ENCODE measurements around the gene PHIP. TPM values are rescaled to one million over a fixed set of nuclear protein-coding genes. Genes with fewer than 3 reads are reported as not detected.

PHIP gene
- total RNA-seq, 1 donor from 2014 or later, result 35.2 TPM

DNA sequence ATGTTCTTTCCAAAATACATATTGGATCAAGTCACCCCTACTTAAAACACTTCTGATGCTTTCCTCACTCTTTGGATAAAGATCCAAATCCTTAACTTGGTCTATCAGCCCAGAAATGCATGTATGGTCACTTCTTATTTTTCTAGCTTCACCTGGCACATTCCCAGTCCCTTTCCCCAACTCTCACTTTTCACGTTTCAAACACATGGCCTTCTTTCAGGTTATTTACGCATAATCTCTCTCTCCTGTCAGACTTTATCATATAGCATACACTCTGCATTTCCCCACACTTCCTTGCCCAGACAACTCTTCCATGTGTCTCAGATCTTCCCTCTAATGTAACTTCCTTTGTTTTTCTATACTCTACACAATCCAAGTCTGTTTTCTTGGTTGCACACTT is 12.8 kb downstream of the PHIP start:
- intact Hi-C loops (cut with micrococcal nuclease), result no loop called here
- H3K4me1 Mint-ChIP-seq (ENCODE audit: low read depth), result peaks cover 9% of the 10 kb centered on the region

DNA sequence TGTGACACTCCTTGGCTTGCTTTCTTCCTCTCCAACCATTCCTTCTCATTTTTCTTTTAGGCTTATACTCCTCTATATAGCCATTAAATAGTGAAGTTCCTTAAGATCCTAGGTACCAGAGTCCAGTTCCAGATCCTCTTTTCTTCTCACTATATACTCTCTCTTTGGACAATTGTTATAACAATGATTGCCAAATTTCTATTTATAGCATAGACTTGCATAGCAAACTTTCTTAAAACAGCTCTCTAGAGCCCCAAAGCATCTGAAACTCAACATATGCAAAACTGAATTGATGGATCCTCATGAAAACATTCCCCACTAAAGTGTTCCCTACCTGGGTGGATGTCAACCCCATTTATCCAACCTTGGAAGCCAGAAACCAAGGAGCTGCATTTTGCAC is 13.4 kb downstream of the PHIP start:
- DNase-seq (ENCODE audit: low spot score), result no peak
- H3K9me3 Mint-ChIP-seq, result no peaks in the 10 kb centered on the region
- no peaks in the 10 kb centered on the region for H3K27me3 Mint-ChIP-seq (ENCODE audit: low read depth)
- no peak overlapping the region for H3K4me3 Mint-ChIP-seq (ENCODE audit: low read depth)
- peaks cover 21% of the 10 kb centered on the region for H3K36me3 Mint-ChIP-seq (ENCODE audit: low read depth)
- peaks cover 9% of the 10 kb centered on the region for H3K4me1 Mint-ChIP-seq (ENCODE audit: low read depth)
- intact Hi-C loops (cut with micrococcal nuclease), result no loop called here
- H3K27ac Mint-ChIP-seq, result no peak overlapping the region

More for the DNA sequence above, 12.8 kb downstream of the PHIP start:
- no peaks in the 10 kb centered on the region for H3K27me3 Mint-ChIP-seq (ENCODE audit: low read depth)
- no peak for DNase-seq (ENCODE audit: low spot score)
- no peaks in the 10 kb centered on the region for H3K9me3 Mint-ChIP-seq
- H3K36me3 Mint-ChIP-seq (ENCODE audit: low read depth), result peaks cover 16% of the 10 kb centered on the region
- no peak overlapping the region for H3K4me3 Mint-ChIP-seq (ENCODE audit: low read depth)
- no peak overlapping the region for H3K27ac Mint-ChIP-seq

GRCh38 chr6:79062708-79063107 is 15.3 kb downstream of the PHIP start:
- no peaks in the 10 kb centered on the region for H3K9me3 Mint-ChIP-seq
- no peak overlapping the region for H3K4me3 Mint-ChIP-seq (ENCODE audit: low read depth)
- intact Hi-C loops (cut with micrococcal nuclease), result no loop called here
- DNase-seq (ENCODE audit: low spot score), result no peak
- H3K4me1 Mint-ChIP-seq (ENCODE audit: low read depth), result peaks cover 13% of the 10 kb centered on the region
- H3K36me3 Mint-ChIP-seq (ENCODE audit: low read depth), result peaks cover 30% of the 10 kb centered on the region
- H3K27me3 Mint-ChIP-seq (ENCODE audit: low read depth), result no peaks in the 10 kb centered on the region
- H3K27ac Mint-ChIP-seq, result no peak overlapping the region

DNA sequence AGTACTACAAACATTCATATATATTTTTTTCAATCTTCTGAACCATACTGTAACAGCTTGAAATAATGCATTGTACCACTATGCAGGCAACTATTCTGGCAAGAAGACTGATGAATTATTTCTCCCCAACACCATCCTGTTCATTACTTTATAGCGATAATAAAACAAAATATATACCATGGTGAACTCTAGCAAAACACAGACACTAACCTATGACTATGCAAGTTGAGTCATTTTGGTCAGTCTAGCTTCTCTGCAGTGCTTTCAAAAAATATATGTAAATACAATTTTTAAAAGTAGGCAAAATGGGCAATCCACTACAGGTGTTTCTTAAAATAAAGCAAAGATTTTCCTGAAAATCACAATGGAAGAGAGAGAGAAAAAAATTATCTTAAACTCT is 20.3 kb downstream of the PHIP start:
- intact Hi-C loops (cut with micrococcal nuclease), result no loop called here
- H3K4me3 Mint-ChIP-seq (ENCODE audit: low read depth), result no peak overlapping the region
- peaks cover 68% of the 10 kb centered on the region for H3K36me3 Mint-ChIP-seq (ENCODE audit: low read depth)
- DNase-seq (ENCODE audit: low spot score), result no peak
- H3K4me1 Mint-ChIP-seq (ENCODE audit: low read depth), result peaks cover 19% of the 10 kb centered on the region
- no peak overlapping the region for H3K27ac Mint-ChIP-seq
- H3K9me3 Mint-ChIP-seq, result peaks cover 1% of the 10 kb centered on the region
- no peaks in the 10 kb centered on the region for H3K27me3 Mint-ChIP-seq (ENCODE audit: low read depth)

DNA sequence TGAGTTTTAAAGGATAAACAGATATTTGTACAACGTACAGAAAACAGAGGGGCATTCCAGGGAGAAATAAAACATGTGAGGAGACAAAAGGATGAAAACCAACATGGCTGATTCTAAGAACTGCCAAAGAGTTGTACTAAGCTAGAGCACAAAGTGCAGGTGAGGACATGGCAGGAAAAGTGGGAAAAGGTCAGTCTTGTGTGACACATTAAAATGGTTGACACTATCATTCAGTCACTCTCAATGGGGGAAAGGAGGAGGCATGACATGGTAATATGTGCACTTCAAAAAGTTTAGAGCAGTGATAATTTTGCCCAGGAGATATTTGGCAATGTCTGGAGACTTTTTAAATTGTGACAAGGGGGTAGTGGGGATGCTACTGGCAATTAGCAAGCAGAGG is 21.8 kb downstream of the PHIP start:
- H3K36me3 Mint-ChIP-seq (ENCODE audit: low read depth), result peaks cover 82% of the 10 kb centered on the region
- no peak overlapping the region for H3K27ac Mint-ChIP-seq
- intact Hi-C loops (cut with micrococcal nuclease), result no loop called here

GRCh38 chr6:79048611-79049010 is 29.4 kb downstream of the PHIP start:
- peaks cover 11% of the 10 kb centered on the region for H3K9me3 Mint-ChIP-seq
- H3K27me3 Mint-ChIP-seq (ENCODE audit: low read depth), result no peaks in the 10 kb centered on the region
- DNase-seq (ENCODE audit: low spot score), result no peak
- no peak overlapping the region for H3K4me3 Mint-ChIP-seq (ENCODE audit: low read depth)
- intact Hi-C loops (cut with micrococcal nuclease), result no loop called here
- H3K4me1 Mint-ChIP-seq (ENCODE audit: low read depth), result peaks cover 9% of the 10 kb centered on the region
- H3K36me3 Mint-ChIP-seq (ENCODE audit: low read depth), result peaks cover 70% of the 10 kb centered on the region
- no peak overlapping the region for H3K27ac Mint-ChIP-seq

More for the DNA sequence above, 21.8 kb downstream of the PHIP start:
- no peaks in the 10 kb centered on the region for H3K27me3 Mint-ChIP-seq (ENCODE audit: low read depth)
- DNase-seq (ENCODE audit: low spot score), result no peak
- H3K4me3 Mint-ChIP-seq (ENCODE audit: low read depth), result no peak overlapping the region
- H3K4me1 Mint-ChIP-seq (ENCODE audit: low read depth), result peaks cover 19% of the 10 kb centered on the region
- H3K9me3 Mint-ChIP-seq, result peaks cover 11% of the 10 kb centered on the region

DNA sequence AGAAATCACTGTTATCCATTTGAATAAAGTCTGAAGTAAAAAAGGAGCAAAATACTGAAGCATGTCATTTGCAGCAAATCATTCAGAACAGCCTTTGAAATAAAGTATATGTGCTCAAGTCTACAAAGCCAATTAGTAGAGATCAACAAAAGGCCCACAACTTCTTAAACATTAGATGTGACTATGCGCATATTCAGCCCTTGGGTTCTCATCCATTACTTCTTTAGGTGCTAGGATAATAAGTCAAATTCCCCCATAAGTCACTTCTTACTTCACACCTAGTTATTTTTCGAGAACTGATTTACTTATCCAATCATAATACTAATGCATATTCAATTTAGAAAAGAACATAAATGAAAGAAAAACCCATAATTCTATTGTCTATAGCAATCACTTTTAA is 31.0 kb downstream of the PHIP start:
- Mint-ChIP-seq H3K9me3 (peaks cover 3% of the 10 kb centered on the region), H3K27ac (no peak overlapping the region), H3K36me3 (ENCODE audit: low read depth) (peaks cover 63% of the 10 kb centered on the region), H3K4me1 (ENCODE audit: low read depth) (peaks cover 16% of the 10 kb centered on the region), H3K4me3 (ENCODE audit: low read depth) (no peak overlapping the region), H3K27me3 (ENCODE audit: low read depth) (no peaks in the 10 kb centered on the region)
- no peak for DNase-seq (ENCODE audit: low spot score)
- intact Hi-C loops (cut with micrococcal nuclease), result no loop called here

DNA sequence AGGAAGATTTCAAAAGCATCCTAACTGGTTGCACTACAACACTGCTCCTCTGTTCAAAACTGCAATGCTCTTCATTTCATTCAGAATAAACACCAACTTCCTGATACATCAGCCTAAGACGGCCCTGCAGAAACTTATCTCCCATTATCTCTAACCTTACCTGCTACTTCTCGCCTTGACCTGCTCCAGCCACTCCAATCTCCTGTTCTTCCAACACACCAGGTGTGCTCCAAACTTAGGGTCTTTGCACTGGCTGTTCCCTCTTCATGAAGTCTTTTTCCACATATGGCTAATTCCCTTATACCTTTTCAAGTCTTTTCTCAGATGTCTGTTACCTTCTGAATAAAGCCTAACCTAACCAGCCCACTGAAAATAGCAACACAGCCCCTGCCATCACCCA is 32.1 kb downstream of the PHIP start:
- no peak for DNase-seq (ENCODE audit: low spot score)
- intact Hi-C loops (cut with micrococcal nuclease), result no loop called here
- H3K9me3 Mint-ChIP-seq, result no peaks in the 10 kb centered on the region
- no peaks in the 10 kb centered on the region for H3K27me3 Mint-ChIP-seq (ENCODE audit: low read depth)
- H3K4me3 Mint-ChIP-seq (ENCODE audit: low read depth), result no peak overlapping the region
- H3K27ac Mint-ChIP-seq, result no peak overlapping the region
- peaks cover 60% of the 10 kb centered on the region for H3K36me3 Mint-ChIP-seq (ENCODE audit: low read depth)
- H3K4me1 Mint-ChIP-seq (ENCODE audit: low read depth), result peaks cover 21% of the 10 kb centered on the region

DNA sequence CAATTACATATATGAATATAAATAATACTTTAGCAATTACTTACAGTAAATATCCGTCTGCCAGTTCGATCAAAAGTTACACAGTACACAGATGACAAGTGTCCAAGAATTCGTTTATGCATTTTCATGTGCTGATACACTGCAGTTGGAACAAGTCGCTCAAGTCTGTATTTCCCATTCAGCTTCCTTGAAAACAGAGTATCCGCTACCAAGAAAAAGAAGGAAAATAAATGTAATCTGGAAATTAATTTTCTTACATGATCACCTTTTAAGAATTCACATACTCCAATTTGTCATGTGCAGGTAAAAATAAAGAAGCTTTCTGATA is 35.3 kb downstream of the PHIP start:
- Mint-ChIP-seq H3K4me1 (ENCODE audit: low read depth) (peaks cover 38% of the 10 kb centered on the region), H3K27ac (no peak overlapping the region), H3K9me3 (no peaks in the 10 kb centered on the region), H3K36me3 (ENCODE audit: low read depth) (peaks cover 62% of the 10 kb centered on the region), H3K4me3 (ENCODE audit: low read depth) (no peak overlapping the region), H3K27me3 (ENCODE audit: low read depth) (no peaks in the 10 kb centered on the region)
- DNase-seq (ENCODE audit: low spot score), result no peak
- intact Hi-C loops (cut with micrococcal nuclease), result no loop called here

DNA sequence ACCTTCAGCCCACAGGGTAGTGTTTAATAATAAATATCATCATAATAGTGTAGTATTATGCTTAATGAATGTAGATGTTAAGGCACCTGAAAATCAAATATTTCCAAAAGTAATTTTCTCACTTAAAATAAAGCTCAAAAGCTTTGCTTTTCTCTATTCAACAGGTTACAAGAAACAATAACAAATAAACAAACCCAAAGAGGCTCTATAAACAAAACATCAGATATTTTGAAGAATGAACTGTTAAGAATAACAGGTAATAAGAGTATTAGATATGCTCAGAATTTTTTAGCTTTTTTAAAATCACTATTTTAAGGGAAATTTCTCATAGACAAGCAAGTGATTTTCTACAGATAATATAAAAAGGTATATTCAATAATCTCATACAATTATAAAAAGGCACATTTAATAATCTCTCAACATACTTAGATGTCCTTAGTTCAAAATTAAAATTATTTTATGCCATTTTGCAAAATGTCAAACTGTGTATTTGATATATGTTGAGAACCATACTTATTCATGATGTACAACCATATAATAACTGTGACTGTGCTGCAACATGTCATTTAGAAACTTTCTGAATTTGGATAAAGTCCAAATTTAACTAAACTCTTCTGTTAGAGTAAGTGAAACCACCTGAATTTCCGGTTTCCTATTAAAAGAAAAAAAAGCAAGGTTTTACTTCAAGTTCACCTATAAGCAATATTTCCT is 35.8 kb downstream of the PHIP start:
- H3K4me3 Mint-ChIP-seq (ENCODE audit: low read depth), result no peak overlapping the region
- intact Hi-C loops (cut with micrococcal nuclease), result no loop called here
- H3K9me3 Mint-ChIP-seq, result no peaks in the 10 kb centered on the region

DNA sequence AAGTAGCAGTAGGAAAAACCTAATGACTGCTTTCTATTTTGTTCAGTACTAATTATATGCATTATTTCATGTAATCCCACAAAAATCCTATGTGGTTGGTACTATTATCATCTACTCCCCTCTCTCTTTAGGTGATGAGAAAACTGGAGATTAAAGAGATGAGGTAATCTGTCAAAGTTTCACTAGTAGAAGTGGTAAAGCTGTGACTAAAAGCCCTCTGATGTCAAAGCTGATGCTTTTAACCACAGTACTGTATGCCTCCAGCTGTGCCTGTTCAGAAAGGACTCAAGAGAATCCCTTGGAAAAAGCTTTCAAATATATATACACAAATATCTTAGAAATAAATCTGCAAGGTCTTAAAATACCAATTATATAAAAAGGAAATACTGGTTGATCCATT is 38.0 kb downstream of the PHIP start:
- no peak for DNase-seq (ENCODE audit: low spot score)
- Mint-ChIP-seq H3K4me1 (ENCODE audit: low read depth) (peaks cover 46% of the 10 kb centered on the region), H3K27me3 (ENCODE audit: low read depth) (no peaks in the 10 kb centered on the region), H3K27ac (no peak overlapping the region), H3K36me3 (ENCODE audit: low read depth) (peaks cover 69% of the 10 kb centered on the region), H3K4me3 (ENCODE audit: low read depth) (no peak overlapping the region), H3K9me3 (no peaks in the 10 kb centered on the region)
- intact Hi-C loops (cut with micrococcal nuclease), result loop anchor here (2.0 kb wide), 1 partner anchor 33 kb away; no protein-coding TSS in a partner anchor

More for the DNA sequence above, 35.8 kb downstream of the PHIP start:
- Mint-ChIP-seq H3K4me1 (ENCODE audit: low read depth) (peaks cover 42% of the 10 kb centered on the region), H3K27me3 (ENCODE audit: low read depth) (no peaks in the 10 kb centered on the region), H3K36me3 (ENCODE audit: low read depth) (peaks cover 63% of the 10 kb centered on the region), H3K27ac (no peak overlapping the region)
- no peak for DNase-seq (ENCODE audit: low spot score)

- Mint-ChIP-seq H3K36me3 (ENCODE audit: low read depth) (peaks cover 75% of the 10 kb centered on the region), H3K27me3 (ENCODE audit: low read depth) (no peaks in the 10 kb centered on the region), H3K4me1 (ENCODE audit: low read depth) (peaks cover 54% of the 10 kb centered on the region), H3K9me3 (no peaks in the 10 kb centered on the region), H3K27ac (no peak overlapping the region), H3K4me3 (ENCODE audit: low read depth) (no peak overlapping the region)
- intact Hi-C loops (cut with micrococcal nuclease), result no loop called here
- no peak for DNase-seq (ENCODE audit: low spot score)
These were observed 40.0 kb downstream of the PHIP start for GRCh38 chr6:79038061-79038460.

DNA sequence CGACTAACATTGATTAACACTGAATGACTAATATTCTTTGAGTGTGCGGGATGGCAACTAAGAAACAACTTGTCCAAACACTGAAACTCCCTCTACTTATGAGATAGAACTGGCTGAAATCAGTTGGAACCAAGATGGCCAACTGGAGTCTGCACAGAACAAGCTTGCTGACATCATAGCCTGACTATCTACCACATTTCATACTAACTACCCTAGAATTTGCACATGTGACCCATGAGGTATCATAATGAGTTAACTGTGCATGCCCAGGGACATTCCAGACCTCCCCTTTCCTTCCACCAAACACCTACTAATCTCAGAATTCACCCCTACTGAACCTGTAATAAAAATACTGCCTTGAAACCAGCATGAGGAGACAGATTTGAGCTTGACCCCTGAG is 43.2 kb downstream of the PHIP start:
- Mint-ChIP-seq H3K4me1 (ENCODE audit: low read depth) (peaks cover 49% of the 10 kb centered on the region), H3K4me3 (ENCODE audit: low read depth) (no peak overlapping the region), H3K27me3 (ENCODE audit: low read depth) (no peaks in the 10 kb centered on the region), H3K27ac (peak overlapping the region; percentile 48), H3K36me3 (ENCODE audit: low read depth) (peaks cover 71% of the 10 kb centered on the region), H3K9me3 (no peaks in the 10 kb centered on the region)
- DNase-seq (ENCODE audit: low spot score), result no peak
- intact Hi-C loops (cut with micrococcal nuclease), result no loop called here

GRCh38 chr6:79033279-79033678 is 44.8 kb downstream of the PHIP start:
- intact Hi-C loops (cut with micrococcal nuclease), result no loop called here
- no peak overlapping the region for H3K27ac Mint-ChIP-seq
- H3K9me3 Mint-ChIP-seq, result no peaks in the 10 kb centered on the region
- H3K36me3 Mint-ChIP-seq (ENCODE audit: low read depth), result peaks cover 65% of the 10 kb centered on the region
- H3K27me3 Mint-ChIP-seq (ENCODE audit: low read depth), result no peaks in the 10 kb centered on the region
- DNase-seq (ENCODE audit: low spot score), result no peak
- no peak overlapping the region for H3K4me3 Mint-ChIP-seq (ENCODE audit: low read depth)
- H3K4me1 Mint-ChIP-seq (ENCODE audit: low read depth), result peaks cover 47% of the 10 kb centered on the region

Data from activated T-helper 2 cell treated with anti-CD3 and anti-CD28 coated beads, Interferon-gamma antibody, Interleukin-2, Interleukin-4, amounts not matched to agents 10 μg/mL and 5 μg/mL and 100 μg/mL, durations not matched to agents 14 hours and 24 hours and 36 hours (primary cell).